Measurements from ENCODE around the gene CAPN11.

CAPN11 gene

GRCh38 chr6:44217332-44218143 lies 58.9 kb downstream of the CAPN11 start:
- no peak for DNase-seq

GRCh38 chr6:44219053-44219814 lies 60.6 kb downstream of the CAPN11 start:
- peak; percentile 67 for DNase-seq

DNA sequence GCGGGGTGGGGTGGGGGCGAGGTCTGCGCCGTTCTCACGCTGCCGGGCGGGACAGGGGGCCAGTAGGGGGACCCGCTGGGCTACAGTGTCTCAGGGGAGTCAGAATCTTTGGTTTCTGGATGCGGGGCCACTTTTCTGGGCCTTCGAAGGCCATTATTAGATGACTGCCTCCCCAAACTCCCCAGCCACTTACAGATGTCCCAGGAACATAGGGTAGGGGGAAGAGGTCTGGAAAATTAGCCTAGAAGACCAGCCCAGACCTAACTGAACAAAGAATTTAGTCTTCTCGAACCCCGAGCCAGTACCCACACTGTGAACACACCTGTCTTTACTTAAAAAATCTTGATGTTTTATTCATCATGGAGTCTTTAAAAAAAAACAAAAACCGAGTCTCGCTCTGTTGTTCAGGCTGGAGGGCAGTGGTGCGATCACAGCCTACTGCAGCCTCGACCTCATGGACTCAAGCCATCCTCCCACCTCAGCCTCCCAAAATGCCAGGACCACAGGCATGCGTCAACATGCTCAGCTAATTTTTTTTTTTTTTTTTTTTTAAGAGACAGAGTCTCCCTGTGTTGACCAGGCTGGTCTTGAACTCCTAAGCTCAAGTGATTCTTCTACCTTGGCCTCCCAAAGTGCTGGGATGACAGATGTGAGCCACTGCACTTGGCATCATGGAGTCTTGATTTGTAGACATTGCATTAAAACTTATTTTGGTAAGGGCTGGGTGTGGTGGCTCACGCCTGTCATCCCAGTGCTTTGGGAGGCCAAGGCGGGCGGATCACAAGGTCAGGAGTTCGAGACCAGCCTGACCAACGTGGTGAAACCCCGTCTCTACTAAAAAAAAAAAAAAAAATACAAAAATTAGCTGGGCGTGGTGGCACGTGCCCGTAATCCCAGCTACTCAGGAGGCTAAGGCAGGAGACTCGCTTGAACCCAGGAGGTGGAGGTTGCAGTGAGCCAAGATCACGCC lies 61.5 kb downstream of the CAPN11 start:
- no peak for DNase-seq

GRCh38 chr6:44220913-44221290 lies 62.3 kb downstream of the CAPN11 start:
- no peak for DNase-seq

GRCh38 chr6:44221291-44221960 lies 62.8 kb downstream of the CAPN11 start:
- peak; percentile 52 for DNase-seq

DNA sequence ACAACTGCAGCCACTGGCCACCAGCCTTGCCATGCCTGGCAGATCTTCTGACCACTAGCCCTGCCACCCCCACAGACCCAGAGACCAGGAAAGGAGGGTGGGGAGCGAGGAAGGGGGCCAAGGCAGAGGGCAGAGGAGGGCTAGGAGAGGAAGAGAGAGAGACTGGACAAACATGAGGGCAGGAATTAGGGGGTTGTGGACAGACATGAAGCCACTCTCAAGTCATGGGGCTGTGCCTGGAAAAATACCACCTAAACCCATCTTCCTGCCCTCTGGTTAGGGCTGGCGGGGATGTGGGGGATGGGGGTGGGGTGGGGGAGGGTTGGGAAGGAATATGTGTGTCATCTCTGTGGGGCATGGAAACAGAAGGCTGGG lies 63.3 kb downstream of the CAPN11 start:
- no peak for DNase-seq

- DNase-seq: no peak
Measured at GRCh38 chr6:44222486-44223318, 64.1 kb downstream of the CAPN11 start.

DNA sequence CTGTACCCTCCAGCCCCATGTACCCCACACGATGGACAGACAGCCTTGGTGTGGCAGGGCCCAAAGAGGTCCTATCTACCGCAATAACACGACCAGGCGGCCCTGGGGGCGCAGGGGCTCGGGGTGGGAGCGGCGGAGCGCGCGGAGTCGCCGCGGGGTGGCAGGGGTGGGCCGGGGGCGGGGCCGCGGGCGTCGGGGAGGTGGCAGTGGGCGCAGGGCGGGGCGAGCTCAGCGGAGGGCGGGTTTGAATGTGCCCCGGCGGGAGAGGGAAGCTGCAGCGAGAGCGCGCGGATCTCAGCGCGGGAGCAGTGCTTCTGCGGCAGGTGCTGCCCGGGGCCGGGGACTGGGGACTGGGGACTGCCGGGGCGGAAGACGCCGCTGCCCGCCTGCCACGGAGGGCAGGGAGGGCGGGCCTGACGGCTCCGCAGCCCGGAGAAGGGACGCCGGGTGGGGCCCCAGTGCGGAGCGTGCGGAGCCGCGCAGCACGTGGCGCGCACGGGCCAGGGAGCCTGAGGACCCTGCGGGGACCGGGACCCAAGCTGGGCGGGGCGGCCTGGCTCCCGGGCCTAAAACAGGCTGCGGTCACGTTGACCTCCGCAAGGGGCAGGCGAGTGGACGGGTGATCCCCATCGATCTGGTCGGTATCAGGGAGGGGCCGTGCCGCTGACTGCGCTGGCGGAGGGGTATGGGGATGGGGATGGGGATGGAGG lies 64.9 kb downstream of the CAPN11 start, which contains the start of gene SLC29A1:
Gene SLC29A1 (plus strand): TSS at position 277 of the 710 bp plus-strand sequence. CDS start 3,719 bp downstream, outside the sequence.
- DNase-seq: peak; percentile 45

DNA sequence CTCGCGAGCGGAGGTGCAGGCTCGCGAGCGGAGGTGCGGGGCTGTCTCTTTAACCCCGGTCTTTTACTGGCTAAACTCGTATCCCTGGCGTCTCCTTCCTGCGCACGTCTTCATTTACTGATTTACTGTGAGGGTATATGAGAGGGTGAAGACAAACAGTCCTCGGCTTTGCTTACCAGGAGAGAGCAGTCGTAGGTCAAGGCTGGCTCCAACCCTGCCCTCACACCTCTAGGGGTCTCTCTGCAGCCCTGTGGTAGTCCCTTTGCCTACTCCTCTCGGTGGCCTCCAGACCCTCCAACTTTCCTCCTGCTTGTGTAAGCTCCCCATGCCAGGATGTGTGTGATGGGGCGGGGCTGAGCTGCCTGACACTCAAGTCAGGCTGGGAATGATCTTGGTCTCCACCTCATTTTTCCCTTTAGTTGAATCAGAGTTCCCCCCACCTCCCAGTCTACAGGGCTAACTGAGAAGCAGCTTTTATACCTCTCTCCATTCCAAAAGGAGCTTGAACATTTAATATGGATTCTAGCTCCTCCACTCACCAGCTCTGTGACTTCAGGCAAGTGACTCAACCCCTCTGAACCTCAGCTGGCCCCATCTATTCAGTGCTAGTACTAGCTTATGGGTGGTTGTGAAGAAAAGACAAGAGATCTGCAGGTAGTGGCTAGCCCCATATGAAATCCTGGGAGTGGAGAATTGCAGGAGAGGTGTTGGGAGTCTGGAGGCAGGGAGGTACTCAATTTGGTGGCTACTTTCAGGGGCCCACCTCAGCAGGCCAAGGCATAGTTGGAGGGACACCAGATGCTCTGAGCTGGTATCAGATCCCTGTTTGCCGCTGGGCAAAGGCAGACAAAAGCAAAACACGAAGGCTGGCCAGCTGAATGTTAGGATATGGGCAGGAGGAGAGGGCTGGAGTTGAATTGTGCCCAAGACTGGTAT lies 65.7 kb downstream of the CAPN11 start:
- no peak for DNase-seq

DNA sequence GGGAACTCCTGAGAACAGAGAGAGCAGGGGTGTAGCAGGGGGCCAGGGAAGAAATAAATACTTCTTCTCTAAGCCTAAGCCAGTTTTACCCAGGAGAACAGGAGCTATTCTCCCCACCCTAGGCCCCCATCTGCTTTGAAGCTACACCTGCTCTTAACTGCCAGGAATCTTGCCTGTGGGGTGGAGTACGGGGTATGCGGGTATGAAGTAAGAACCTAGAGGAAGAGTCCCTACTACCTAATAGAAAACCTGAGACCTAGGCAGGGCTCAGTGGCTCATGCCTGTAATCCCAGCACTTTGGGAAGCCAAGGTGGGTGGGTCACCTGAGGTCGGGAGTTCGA lies 66.3 kb downstream of the CAPN11 start:
- DNase-seq: no peak

GRCh38 chr6:44225579-44226325 lies 67.1 kb downstream of the CAPN11 start:
- no peak for DNase-seq

DNA sequence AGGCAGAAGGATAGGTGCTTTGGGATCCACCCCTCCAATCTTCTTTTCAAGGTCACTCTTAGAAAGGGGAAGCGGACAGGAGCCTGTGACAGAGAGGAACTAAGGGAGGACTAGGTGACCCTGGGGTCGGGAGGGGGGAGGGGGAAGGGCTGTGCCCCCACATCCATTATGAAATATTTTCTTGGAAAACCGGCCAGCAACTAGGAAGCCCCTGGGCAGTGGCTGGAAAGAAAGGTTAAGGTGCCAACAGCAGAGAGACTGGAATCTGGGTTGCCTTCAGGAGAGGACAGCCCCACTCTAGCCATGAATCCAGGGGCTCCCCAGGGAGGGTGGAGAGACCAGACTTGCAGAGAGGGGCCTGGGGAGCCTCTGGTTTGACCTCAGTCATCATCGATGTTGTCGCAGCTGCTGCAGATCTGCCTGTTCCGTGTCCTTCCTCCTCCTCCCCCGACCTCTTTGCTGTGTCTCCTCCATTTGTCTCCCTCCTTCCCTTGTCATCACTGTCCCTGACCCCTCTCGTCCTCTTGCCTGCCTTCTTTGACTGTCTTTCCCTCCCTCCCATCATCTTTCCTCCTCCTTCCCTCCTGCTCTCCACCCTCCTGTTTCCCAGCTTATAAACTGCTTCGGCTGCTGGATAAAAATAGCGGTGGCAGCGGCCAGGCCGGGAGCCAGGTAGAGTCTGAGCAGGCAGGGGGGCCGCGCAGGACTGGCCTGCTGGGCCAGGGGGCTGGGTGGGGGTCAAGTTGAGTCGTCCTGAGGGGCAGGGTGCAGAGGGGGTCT lies 67.9 kb downstream of the CAPN11 start:
- no peak for DNase-seq

DNA sequence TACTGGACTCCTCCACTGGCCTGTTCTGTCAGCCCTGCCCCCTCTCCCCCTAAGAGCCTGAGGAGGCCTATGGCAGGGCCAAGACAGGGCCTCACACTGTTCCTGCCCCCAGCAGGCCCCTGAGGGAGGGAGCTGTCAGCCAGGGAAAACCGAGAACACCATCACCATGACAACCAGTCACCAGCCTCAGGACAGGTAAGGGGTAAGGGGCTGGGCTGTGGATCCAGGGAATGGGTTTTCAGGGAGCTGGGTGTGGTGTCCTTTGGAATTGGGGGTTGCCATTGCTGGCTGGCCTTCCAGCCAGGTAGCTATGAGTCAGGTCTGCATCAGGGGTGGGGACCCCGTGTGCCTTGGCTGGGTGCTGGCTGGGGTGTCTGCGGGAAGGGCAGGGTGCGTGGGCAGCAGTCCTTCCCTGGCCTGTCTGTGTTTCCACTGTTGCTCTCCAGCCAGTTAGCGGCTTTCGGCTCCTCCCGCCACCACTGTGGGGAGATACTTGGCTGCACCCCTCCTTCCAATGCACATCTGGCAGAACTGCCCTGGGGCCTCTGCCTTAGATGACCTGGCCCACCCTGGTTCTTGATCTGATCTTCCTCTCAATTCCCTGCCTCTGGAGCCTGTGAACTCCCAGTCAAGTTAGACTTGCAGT lies 68.7 kb downstream of the CAPN11 start:
- DNase-seq: no peak

GRCh38 chr6:44228031-44228430 lies 69.4 kb downstream of the CAPN11 start:
- no peak for DNase-seq

DNA sequence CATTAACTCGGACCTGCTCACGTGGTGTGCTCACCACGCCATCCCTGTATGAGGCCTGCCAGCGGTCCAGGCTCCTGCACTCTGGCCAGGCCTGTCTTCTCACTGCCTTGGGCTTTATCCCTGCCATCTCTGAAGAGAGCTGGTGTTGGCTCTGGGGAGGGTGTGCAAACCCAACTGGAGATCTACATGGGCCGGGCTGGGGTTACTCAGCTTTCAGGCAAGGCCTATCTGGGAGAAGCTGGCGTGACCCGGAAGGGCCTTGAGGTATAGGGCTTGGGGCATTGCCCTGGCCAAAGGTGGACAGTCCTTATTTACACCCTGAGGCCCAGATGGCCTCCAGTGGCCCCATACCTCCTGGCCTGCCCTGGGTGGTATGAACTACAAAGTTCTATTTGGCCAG lies 69.8 kb downstream of the CAPN11 start:
- no peak for DNase-seq

GRCh38 chr6:44228836-44229235 lies 70.2 kb downstream of the CAPN11 start:
- DNase-seq: no peak

- DNase-seq: no peak
Measured at GRCh38 chr6:44229376-44230033, 70.9 kb downstream of the CAPN11 start.
